KMS-11 (cell line): ENCODE results near the gene DES.

Experiments used
- H2AFZ ChIP-seq: fragments of 200-600 bp; sonication (generic); 2 replicates; pipeline ENCODE4 v1.6.1; 2016; ENCODE audit warnings: antibody characterized with exemption, mixed run types, low read depth
- H3K27ac ChIP-seq: fragments of 200-600 bp; sonication (generic); 2 replicates; pipeline ENCODE4 v1.6.1; 2016; ENCODE audit warnings: mild to moderate bottlenecking, mixed run types
- H3K27me3 ChIP-seq: fragments of 200-600 bp; sonication (generic); 2 replicates; pipeline ENCODE4 v1.6.1; 2017; ENCODE audit warnings: mild to moderate bottlenecking, low read depth, mixed run types, moderate library complexity; ENCODE audit not compliant: insufficient read depth
- H3K36me3 ChIP-seq: fragments of 200-600 bp; sonication (generic); 2 replicates; pipeline ENCODE4 v1.6.1; 2017; ENCODE audit warnings: mild to moderate bottlenecking, mixed run types; ENCODE audit not compliant: insufficient read depth
- H3K4me1 ChIP-seq: fragments of 200-600 bp; sonication (generic); 2 replicates; pipeline ENCODE4 v1.6.1; 2016; ENCODE audit warnings: mild to moderate bottlenecking, low read depth, mixed run types; ENCODE audit not compliant: poor library complexity, severe bottlenecking
- H3K4me2 ChIP-seq: fragments of 200-600 bp; sonication (generic); 2 replicates; pipeline ENCODE4 v1.7.0; 2016; ENCODE audit warnings: mild to moderate bottlenecking, mixed run types
- H3K4me3 ChIP-seq: fragments of 200-600 bp; sonication (generic); IDR thresholded peaks from 2 replicates; pipeline ENCODE4 v1.6.1; 2017; ENCODE audit warnings: low read depth, low read length, mixed read lengths; ENCODE audit not compliant: insufficient read depth
- H3K79me2 ChIP-seq: fragments of 200-600 bp; sonication (generic); 2 replicates; pipeline ENCODE4 v1.6.1; 2016; ENCODE audit warnings: low read depth, mixed run types; ENCODE audit not compliant: insufficient read depth
- H3K9ac ChIP-seq: fragments of 200-600 bp; sonication (generic); 2 replicates; pipeline ENCODE4 v1.6.1; 2016; ENCODE audit warnings: mild to moderate bottlenecking, mixed run types
- H4K20me1 ChIP-seq: fragments of 200-600 bp; sonication (generic); 2 replicates; pipeline ENCODE4 v1.6.1; 2016; ENCODE audit warnings: mild to moderate bottlenecking, mixed run types; ENCODE audit not compliant: insufficient read depth
- CTCF ChIP-seq: fragments of 200-600 bp; sonication (generic); conservative IDR thresholded peaks from 2 replicates; pipeline ENCODE4 v1.6.1; 2017; ENCODE audit warnings: low read depth, mild to moderate bottlenecking, antibody characterized with exemption, low read length, moderate library complexity, mixed read lengths

Gene DES

GRCh38 chr2:219467736-219468075 lies 49.5 kb downstream of the DES start:
- H3K27me3 ChIP-seq: peaks cover 17% of the 10 kb centered on the region
- H2AFZ ChIP-seq: no peak overlapping the region
- no peak overlapping the region for H3K4me2 ChIP-seq
- no peaks in the 10 kb centered on the region for H3K4me1 ChIP-seq
- H4K20me1 ChIP-seq: no peaks in the 10 kb centered on the region
- no peaks in the 10 kb centered on the region for H3K79me2 ChIP-seq
- no peak overlapping the region for H3K27ac ChIP-seq
- no peak overlapping the region for H3K9ac ChIP-seq
- no peak overlapping the region for H3K4me3 ChIP-seq
- TF ChIP-seq CTCF: no peak
- no peaks in the 10 kb centered on the region for H3K36me3 ChIP-seq

- no peak overlapping the region for H3K4me2 ChIP-seq
- no peak for TF ChIP-seq CTCF
- H3K79me2 ChIP-seq: no peaks in the 10 kb centered on the region
- peaks cover 17% of the 10 kb centered on the region for H3K27me3 ChIP-seq
- no peak overlapping the region for H3K27ac ChIP-seq
- H2AFZ ChIP-seq: no peak overlapping the region
- H3K9ac ChIP-seq: no peak overlapping the region
- no peaks in the 10 kb centered on the region for H4K20me1 ChIP-seq
- no peaks in the 10 kb centered on the region for H3K4me1 ChIP-seq
- no peak overlapping the region for H3K4me3 ChIP-seq
- no peaks in the 10 kb centered on the region for H3K36me3 ChIP-seq
Measured at GRCh38 chr2:219468410-219469185, 50.4 kb downstream of the DES start.

- Histone ChIP-seq H3K9ac (no peak overlapping the region), H3K36me3 (no peaks in the 10 kb centered on the region), H3K79me2 (no peaks in the 10 kb centered on the region), H3K4me3 (no peak overlapping the region), H3K4me2 (no peak overlapping the region), H3K27ac (no peak overlapping the region), H2AFZ (no peak overlapping the region), H4K20me1 (no peaks in the 10 kb centered on the region), H3K4me1 (no peaks in the 10 kb centered on the region), H3K27me3 (peaks cover 22% of the 10 kb centered on the region)
- TF ChIP-seq CTCF: no peak
Measured at GRCh38 chr2:219469186-219469724, 51.1 kb downstream of the DES start.

GRCh38 chr2:219470429-219470828 lies 52.3 kb downstream of the DES start:
- H3K4me2 ChIP-seq: no peak overlapping the region
- no peak for TF ChIP-seq CTCF
- no peaks in the 10 kb centered on the region for H3K4me1 ChIP-seq
- no peaks in the 10 kb centered on the region for H3K36me3 ChIP-seq
- H3K79me2 ChIP-seq: no peaks in the 10 kb centered on the region
- no peak overlapping the region for H3K9ac ChIP-seq
- no peak overlapping the region for H3K4me3 ChIP-seq
- peaks cover 32% of the 10 kb centered on the region for H3K27me3 ChIP-seq
- H3K27ac ChIP-seq: no peak overlapping the region
- no peak overlapping the region for H2AFZ ChIP-seq
- no peaks in the 10 kb centered on the region for H4K20me1 ChIP-seq
